GM19239 (cell line): Measurements from ENCODE around the gene SIK2.

Source experiments
- DNase-seq: peaks from one replicate; pipeline ENCODE4 v3.0.0; 2011; ENCODE audit warnings: low spot score; ENCODE audit not compliant: insufficient read length
- FAIRE-seq: peaks from 2 replicates; lab custom pipeline; 2011; peaks lifted over from hg19 to GRCh38; lab: Jason Lieb, UNC

The SIK2 gene

DNA sequence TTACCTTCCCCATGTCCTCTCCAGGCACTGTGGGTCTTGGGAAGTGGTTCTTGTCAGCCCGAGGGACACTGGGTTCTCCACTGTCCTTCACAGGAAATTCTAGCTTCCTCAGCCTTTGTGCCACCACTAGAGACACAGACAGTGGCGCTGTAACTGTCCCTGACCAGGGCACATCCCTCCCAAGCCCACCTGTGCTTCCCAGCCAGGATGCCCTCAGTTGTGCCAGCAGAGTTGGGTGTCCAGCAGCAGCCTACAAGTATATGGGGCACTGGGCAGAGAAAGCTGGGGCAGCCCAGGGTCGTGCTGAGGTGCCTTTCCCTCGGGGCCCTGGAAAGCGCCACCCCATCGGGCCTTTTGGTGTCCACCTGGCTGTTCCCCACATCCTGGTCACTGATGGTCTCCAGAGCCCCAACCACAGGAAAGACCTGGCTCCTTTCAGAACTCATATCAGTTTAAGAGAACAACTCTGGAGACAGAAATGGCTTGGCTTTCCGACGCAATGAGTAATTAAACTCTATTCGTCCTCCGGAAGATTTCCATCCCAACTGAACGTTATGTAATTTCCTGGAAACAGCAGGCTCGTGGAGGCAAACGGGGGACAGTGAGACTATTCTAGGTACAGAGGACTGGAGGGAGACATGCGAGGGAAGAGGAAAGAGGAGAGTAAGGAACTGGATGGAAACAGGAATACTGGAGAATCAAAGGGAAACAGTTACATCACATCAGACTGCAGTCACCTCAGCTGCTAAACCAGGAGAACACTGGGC lies 135.4 kb downstream of the SIK2 start:
- DNase-seq (no peak), FAIRE-seq (no peak)

DNA sequence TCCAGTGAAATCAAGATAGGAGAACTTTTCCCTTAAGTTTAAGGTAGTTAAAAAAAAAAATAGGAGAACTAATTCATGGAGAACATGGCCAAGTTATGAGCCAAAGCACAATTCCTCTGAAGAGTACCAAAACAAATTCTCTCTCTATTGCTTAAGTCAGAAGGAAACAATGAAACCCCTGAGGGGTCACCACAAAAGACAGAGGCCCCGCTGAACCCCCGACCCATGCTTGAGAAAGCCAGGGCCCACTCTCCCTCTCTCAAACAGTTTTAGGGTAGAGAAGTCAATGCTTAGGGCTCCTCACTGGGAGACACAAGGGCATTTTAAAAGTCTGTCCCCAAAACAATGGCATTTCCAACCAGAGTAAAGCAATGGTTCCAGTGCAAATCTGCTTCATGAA lies 137.1 kb downstream of the SIK2 start:
- no peak for FAIRE-seq
- DNase-seq: no peak

DNA sequence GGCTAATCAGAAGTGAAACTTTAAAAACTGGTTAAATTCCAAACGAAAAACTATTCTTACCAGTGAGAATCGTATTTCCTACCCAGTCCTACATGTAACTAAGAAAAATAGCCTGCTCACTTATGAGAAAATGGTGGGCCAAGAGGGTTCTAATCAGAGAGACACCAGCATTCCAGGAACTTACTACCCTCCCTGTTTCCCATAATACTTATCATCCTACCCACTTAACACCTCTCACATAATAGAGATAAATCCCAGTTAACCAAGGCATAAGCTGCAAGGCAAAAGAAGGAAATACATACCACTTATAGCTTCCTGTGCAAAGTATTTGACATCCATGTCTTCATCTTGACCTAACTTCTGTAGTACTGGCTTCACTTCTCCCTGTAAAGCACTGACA lies 139.5 kb downstream of the SIK2 start:
- FAIRE-seq (no peak), DNase-seq (no peak)

DNA sequence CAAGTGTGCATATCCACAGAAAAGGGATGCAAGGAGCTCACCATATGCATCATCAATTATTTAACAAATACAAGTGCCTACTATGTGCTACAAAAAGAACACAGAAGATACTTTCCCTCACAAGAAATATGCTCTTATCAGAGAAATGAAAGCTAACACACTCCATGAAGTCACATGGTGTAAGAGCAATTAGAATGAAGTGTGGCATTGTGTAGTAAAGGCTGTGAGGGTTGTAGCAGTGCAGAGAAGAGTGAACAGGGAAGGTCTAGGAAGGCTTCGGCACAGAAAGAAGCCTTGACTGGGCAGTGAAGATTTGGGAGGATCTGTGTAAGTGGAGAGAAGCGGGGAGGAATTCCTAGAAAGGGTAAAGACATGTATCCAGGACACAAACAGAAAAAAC lies 141.5 kb downstream of the SIK2 start:
- DNase-seq (no peak), FAIRE-seq (no peak)

DNA sequence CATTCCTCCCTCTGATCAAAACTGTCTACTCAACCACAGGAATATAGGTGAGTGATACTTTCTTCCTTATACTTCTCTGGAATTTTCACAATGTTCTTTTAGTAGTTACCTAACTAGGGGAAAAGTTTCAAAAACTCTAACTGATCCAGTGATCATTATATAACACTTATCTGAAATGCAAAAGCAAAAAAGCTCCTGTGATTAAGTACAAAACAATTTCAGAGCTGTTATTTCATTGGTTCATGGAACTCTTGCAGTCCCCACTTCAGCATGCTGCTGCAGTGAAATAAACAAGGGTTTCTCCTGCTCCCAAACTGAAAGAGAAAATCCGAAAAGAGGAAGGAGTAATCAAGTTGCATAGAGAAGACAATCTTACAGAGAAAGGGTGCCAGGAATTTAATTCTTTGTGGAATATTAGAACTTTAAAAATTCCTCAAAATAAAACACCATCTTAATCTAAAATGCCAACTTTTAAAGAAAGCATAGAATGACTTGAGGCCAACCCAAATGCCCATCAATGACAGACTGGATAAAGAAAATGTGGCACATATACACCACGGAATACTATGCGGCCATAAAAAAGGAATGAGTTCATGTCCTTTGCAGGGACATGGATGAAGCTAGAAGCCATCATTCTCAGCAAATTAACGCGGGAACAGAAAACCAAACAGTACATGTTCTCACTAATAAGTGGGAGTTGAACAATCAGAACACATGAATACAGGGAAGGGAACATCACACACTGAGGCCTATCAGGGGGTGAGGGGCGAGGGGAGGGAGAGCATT lies 143.7 kb downstream of the SIK2 start:
- no peak for FAIRE-seq
- DNase-seq: no peak

DNA sequence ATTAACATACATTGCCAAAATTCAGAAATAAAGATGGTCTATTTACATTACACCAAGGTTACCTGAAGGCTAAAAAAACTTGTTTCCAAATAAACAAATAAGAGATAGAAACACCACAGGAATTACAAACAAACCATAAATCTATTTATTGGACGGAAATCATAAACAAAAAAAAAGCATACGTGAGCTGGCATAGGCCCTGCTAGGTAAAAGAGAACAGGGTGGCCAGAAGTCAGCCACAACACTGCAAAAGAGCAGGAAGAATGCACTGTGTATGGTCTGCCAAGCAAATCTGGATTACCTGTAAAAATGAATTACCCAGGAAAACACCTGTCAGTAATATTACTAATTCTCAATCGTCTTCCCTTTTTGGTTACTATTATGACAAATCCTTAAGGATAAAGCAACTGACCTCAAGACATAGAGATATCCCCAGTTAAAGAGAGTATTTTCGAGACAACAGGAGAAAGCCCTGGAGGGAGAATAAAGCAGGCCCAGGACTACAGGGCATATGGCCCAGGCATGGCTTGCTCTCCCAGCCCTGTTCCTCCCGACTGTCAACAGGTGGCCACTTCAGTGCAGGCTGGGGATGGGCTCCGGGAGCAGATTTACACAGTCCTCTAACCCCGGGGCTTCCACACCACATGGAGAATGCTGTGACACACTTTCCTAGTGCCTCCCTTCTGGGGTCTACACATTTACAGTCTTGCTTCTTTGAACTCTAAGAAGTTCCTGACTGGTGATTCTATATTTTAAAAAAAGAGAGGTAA lies 146.0 kb downstream of the SIK2 start:
- FAIRE-seq (no peak), DNase-seq (no peak)

DNA sequence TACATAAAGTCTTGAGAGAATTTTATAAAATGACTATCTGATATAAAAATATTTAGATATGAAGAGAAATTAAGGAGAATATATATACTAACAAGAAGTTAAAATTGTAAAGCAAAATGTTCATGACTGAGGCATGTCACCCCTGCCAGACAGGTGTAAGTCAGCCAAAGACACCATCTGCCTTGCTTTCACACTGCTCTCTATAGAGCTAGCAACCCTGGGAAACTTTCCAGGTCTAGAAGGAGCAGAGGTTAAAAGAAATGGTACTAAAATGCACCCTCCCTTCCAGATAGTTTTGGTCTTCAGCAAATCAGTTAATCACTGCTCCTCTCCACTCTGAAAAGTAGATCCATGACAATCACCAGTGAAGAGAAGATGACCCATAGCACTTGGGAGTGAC lies 147.4 kb downstream of the SIK2 start:
- FAIRE-seq: no peak
- no peak for DNase-seq

DNA sequence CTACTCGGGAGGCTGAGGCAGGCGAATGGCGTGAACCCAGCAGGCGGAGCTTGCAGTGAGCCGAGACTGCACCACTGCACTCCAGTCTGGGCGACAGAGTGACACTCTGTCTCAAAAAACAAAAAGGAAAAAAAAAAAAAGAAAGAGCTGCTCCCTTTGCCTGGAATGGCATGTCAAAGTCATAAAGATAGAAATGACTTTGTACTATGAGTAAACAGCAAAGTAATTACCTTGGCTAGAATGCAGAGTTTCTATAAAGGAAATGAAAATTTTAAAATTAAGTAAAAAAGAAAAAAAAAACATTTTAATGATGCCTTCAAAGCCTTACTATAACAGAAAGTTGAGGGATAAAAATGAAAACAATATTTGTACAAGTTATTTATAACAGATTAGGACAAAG lies 153.8 kb downstream of the SIK2 start:
- no peak for FAIRE-seq
- DNase-seq: no peak

DNA sequence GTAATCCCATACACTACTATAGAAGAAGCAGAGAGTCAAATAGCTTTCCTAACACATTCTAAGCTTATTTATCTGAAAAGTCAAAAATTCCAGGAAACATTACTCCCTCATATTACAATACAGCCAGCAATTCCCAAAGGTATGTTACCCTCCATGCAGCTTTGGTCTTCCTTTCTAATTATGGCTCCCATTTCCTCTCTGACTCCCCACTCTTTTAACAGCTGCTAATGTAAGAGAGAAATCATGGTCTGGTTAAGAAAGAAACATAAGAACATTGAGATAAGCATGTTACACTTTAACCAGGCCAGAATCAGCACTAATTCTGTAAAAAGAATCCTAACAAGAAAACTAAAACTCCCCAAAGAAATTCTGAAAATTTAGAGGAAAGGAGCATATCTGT lies 157.1 kb downstream of the SIK2 start:
- DNase-seq (no peak), FAIRE-seq (no peak)

DNA sequence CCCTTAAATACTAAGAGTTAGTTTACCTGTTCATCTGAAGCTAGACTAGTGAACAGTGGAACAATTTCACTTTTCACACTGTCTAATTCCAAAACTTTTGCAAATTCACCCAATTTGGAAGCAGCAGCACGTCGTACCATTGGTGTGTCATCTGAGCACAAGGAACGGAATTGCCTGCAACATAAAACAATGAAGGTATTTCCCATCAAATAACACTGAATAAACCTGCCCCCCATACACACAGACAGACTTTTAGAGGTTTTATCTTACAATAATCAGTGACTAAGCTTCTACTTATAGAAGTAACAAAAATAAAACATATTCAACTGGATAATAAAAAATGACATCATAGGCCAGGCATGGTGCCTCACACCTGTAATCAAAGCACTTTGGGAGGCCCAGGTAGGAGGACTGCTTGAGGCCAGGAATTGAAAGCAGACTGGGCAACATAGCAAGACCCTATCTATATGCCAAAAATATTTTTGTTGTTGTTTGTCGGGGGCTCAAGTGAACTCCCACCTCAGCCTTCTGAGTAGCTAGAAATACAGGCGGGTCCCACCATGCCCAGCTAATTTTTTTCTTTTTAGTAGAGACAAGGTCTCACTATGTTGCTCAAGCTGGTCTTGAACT lies 157.6 kb downstream of the SIK2 start:
- no peak for FAIRE-seq
- DNase-seq: no peak

DNA sequence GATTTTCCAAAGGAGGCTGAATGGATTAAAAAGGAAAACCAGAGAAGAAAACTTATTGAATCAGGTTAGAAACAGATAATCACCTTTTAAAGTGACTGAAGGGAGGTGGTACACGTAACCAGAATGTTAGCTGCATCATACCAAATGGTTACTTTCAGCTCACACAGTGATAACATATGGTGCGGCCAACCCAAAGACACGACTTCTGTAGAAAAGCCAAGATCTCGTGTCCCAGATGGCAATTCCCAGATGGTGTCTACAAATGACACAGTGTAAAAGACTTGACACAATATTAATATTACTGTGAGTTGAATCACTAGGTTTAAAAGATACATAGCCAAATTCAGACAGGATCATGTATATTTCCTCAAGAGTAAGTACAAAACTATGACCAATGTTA lies 158.8 kb downstream of the SIK2 start:
- DNase-seq (no peak), FAIRE-seq (no peak)

DNA sequence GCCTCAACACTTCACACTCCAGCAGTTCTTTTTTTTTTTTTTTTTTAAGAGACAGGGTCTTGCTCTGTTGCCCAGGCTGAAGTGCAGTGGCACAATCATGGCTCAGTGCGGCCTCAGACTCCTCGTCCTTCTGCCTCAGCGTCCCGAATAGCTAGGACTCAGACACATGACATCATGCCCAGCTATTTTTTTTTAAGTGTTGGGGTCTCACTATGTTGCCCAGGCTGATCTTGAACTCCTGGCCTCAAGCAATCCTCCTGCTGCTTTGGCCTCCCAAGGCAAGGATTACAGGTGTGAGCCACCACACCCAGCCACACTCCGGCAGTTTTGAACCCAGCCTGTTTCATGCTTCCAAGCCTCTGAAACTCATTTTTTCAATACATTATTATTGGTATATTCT lies 160.3 kb downstream of the SIK2 start:
- no peak for FAIRE-seq

DNA sequence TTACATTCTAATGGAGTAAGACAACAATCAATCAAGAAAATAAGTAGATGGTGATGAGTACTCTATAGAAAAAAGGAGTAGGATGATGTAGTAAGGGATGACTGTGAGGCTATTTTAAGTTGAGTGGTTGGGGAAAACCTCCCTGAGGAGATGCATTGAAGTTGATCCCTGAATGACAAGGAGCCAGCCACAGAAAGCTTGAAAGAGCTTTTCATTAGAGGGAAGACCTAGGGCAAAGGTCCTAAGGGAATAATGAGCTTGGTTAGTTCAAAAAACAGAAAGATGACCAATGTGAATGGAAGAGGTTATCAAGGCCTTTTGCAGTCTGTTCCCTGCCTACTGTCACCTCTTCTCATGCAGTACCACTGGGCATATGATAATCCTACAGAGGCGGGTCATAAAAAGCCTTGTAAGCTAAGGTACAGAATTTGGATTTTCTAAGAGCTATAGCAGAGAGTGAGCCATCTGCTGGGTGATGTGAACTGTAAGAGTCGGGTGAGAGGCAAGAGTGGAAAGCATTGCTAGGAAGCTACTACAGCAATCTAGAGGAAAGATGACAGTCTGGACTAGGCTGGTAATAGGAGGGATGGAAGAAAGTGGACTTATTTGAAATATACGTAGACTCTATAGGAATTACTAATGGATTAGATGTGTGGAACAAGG lies 160.9 kb downstream of the SIK2 start:
- no peak for DNase-seq

More for the DNA sequence above, 160.3 kb downstream of the SIK2 start:
- DNase-seq: no peak

DNA sequence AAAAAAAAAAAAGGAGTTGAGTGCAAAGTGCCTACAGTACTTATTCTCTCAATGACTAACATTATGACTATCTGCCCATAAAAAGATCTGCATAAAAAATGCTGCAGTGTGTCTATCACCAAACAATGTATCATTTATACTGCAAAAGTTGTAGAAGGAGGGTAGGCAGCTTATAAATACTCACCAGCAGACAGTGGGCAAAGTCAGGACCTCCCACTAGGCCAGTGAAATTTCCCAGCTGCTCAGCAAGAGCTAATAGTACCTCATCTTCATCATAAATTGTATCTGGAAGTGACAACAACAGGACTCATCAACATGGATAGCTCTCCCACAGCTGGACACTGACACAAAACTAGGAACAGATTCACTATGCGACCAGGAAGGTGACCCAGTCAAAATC lies 162.4 kb downstream of the SIK2 start:
- DNase-seq (no peak), FAIRE-seq (no peak)

More for the DNA sequence above, 160.9 kb downstream of the SIK2 start:
- no peak for FAIRE-seq

DNA sequence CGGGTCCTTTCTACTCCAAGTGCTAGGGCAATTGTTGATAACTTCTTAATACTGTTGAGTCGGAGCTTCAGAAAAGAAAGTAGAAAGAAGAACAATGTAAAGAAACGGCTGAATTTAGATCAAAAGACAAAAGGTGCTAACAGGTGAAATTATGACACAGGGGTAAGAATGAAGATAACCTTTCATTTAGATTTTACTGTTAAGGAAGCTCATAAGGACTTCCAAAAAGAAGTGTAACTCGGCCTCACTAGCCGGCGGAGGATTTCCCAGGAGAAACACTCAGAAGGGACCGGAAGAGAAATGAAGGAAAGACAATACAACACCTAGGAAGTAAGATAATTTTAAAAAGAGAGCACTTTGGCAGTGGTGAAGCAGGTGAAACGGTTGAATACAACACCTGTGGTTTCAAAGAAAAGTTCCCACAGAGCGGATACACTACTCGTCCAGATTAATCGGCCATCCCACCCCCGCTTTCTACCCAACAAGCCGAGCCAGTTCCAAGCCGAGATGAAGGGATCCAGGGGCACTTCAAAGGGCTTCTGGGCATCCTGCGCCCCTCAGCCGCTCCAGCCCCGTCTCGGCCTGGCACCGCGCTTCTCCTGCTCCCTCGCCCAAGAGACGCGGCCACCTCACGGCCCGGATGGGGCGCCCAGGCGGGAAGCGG lies 163.2 kb downstream of the SIK2 start:
- FAIRE-seq (peak; percentile 53), DNase-seq (no peak)

DNA sequence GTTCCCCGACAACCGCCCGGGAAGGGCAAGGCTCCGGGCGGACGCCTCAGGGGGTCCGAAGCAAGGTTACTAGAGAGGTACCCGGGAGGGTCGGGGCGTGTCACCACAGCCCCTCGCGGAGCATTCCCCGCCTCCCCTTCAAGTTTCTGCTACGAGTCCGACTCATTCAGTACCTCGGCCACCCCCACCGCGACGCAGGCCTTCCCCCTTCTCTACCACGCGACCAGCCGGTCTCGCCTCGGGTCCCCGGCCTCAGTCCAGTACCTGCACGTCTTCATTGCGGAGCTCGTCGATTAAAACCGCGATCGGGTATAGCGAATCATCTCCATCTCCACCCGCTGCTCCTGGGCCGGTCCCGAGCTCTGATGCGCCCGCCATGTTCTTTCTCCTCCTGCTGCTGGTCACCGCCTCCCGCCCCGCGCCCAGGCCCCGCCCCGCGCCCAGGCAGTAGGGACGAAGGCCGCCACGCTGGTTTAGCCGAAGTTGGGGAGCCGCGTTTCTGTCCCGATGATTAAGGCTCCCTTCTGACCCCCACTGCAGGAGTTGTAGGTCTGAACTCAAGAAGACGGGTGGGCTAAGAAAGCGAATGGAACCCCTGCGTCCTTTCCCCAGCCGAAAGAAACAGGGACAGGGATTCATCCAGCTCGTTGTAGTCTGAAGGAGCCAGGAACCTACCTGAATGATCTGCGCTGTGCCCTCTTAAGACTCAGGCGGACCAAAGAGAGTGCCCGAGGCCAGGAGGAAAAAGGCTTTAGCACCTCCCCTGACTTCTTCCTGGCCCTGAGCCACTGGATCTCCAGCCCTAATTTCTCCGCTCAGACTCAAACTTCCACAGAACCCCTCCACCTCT lies 164.0 kb downstream of the SIK2 start, which contains the start of gene PPP2R1B:
Gene PPP2R1B, minus strand, starts transcription at position 406 of the 850 bp plus-strand sequence. Its CDS starts 28 bp downstream, at position 378.
- FAIRE-seq: peak; percentile 65
- peak; percentile 96 for DNase-seq

DNA sequence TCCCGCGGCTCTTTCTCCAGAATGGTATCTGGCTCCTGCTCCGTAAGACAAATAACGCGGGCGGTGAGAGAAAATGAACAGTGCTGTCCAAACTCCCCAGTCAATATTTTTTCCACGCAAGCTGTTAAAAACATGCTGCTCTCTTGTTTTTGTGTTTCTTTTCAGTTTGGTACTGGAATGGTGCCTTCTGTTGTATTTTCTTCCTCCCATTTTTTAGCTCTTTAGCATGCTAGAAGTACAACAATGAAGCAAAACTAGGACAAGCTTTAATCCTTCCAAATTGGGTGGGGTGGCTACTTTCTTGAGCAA lies 164.5 kb downstream of the SIK2 start:
- DNase-seq (no peak), FAIRE-seq (peak; percentile 71)

DNA sequence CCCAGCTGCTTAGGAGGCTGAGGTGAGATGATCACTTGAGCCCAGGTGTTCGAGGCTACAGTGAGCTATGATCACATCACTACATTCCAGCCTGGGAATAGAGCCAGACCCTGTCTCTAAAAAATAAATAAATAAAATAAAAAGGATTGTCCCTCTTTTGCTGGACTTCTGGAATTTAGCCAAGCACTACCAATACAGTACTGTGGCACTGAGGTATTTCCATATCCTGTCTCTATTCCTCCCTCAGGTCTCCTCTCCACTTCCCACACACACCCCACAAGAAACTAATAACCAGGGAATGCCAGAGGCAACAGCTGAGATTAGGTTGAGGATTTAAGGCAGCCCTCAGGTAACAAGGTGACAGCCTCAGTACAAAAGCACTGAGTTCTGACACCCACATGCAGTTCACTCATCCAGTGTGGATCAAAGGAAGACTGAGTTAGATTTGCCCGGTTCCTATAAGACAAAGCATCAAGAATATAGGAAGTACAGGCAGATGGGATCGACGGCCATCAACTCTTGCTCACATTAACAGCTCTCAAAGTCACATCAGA lies 168.4 kb downstream of the SIK2 start:
- FAIRE-seq (no peak), DNase-seq (no peak)
